B cell (primary cell): ENCODE results near the gene SIAH3.

Experiments
- EZH2 ChIP-seq: IDR thresholded peaks from 2 replicates; pipeline ENCODE4 v1.6.1; 2012; ENCODE audit warnings: borderline replicate concordance, low read depth, mild to moderate bottlenecking, moderate library complexity, low read length; ENCODE audit not compliant: insufficient read depth, poor library complexity, severe bottlenecking
- TF ChIP-seq, protein P1 (sequence below): fragments of 200-600 bp; IDR thresholded peaks from one replicate; pipeline ENCODE4 v1.8.0; 2022; ENCODE audit warnings: antibody characterized with exemption, mild to moderate bottlenecking

DNA sequence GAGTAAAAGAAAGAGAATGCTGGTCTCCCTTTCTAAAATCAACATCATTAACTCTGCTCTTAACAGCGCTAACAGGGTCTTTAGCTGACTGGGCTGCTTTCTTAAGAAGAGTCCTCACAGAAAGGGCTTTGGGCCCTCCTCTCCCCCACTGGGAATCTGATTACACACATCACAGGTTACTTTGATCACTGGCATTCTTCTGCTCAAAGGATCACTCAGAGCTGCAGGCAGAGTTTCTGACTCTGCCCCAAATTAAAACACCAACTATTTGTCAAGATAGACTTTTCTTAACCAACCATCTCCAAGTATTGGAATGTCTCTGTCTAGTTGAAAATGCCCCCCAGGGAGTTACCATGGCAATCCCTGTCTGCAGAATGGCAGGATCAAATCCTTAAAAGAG lies 31.1 kb upstream of the SIAH3 start:
- no peak for TF ChIP-seq EZH2
- TF ChIP-seq, protein P1, sequence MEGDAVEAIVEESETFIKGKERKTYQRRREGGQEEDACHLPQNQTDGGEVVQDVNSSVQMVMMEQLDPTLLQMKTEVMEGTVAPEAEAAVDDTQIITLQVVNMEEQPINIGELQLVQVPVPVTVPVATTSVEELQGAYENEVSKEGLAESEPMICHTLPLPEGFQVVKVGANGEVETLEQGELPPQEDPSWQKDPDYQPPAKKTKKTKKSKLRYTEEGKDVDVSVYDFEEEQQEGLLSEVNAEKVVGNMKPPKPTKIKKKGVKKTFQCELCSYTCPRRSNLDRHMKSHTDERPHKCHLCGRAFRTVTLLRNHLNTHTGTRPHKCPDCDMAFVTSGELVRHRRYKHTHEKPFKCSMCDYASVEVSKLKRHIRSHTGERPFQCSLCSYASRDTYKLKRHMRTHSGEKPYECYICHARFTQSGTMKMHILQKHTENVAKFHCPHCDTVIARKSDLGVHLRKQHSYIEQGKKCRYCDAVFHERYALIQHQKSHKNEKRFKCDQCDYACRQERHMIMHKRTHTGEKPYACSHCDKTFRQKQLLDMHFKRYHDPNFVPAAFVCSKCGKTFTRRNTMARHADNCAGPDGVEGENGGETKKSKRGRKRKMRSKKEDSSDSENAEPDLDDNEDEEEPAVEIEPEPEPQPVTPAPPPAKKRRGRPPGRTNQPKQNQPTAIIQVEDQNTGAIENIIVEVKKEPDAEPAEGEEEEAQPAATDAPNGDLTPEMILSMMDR, result no peak
